HepG2 (cell line): ENCODE data around the gene TASP1. TPM values are rescaled to one million over a fixed set of nuclear protein-coding genes. Genes with fewer than 3 reads are reported as not detected.

ENCODE experiments used
- ATAC-seq: fragments of 200-7000 bp; cut with Tn5 transposase; 3 replicates; pipeline ENCODE4 v1.9.1; 2020; ENCODE audit warnings: mild to moderate bottlenecking, moderate library complexity
- BruUV-seq: library from RNA; stranded (reverse); fragments of 400-500 nt; replicated peaks from 2 replicates; lab custom pipeline; 2021; lab: Mats Ljungman, UMichigan
- CTCF ChIA-PET: fragments of 300-600 bp; formaldehyde crosslinking; extraction: SDS; loops from one replicate; lab custom pipeline; 2021; ENCODE audit warnings: low total read pairs, inconsistent platforms, low intra/inter-chr PET ratio; lab: Yijun Ruan, JAX
- POLR2A ChIA-PET: fragments of 350-600 bp; sonication (Branson Sonifier 250); formaldehyde crosslinking; loops from one replicate; lab custom pipeline; 2020; ENCODE audit warnings: antibody characterized with exemption, inconsistent platforms; lab: Yijun Ruan, JAX
- DNase-seq: peaks from one replicate; pipeline ENCODE4 v3.0.0-alpha.2; 2015; ENCODE audit warnings: low spot score
- FAIRE-seq: peaks from 3 replicates; lab custom pipeline; 2011; peaks lifted over from hg19 to GRCh38; lab: Jason Lieb, UNC
- H2AFZ ChIP-seq: one replicate; pipeline ENCODE4 v1.6.1; 2011; ENCODE audit warnings: low read length, inconsistent platforms
- H3K27ac ChIP-seq: fragments of 300-600 bp; 3 replicates; pipeline ENCODE4 v1.8.0; 2011; ENCODE audit warnings: mixed run types, mild to moderate bottlenecking, mixed read lengths, low read length, inconsistent platforms; ENCODE audit not compliant: insufficient read depth; ENCODE audit errors: extremely low read length
- H3K27me3 ChIP-seq, 2 experiments: fragments of 200-600 bp in 1 of 2; 2 replicates in 1 of 2; 3 replicates in 1 of 2; pipeline versions ENCODE4 v1.6.0 to v1.8.0; 2011; ENCODE audit warnings: low read length in 2 of 2, mild to moderate bottlenecking in 2 of 2, moderate library complexity in 2 of 2, inconsistent platforms in 1 of 2; ENCODE audit not compliant: insufficient read depth in 2 of 2, control insufficient read depth in 1 of 2
- H3K36me3 ChIP-seq, 2 experiments: fragments of 200-600 bp in 1 of 2; replicated peaks in 1 of 2; 2 replicates in 1 of 2; 3 replicates in 1 of 2; pipeline versions ENCODE4 v1.5.1 to v1.8.0; 2011; ENCODE audit warnings: low read length in 2 of 2, inconsistent platforms in 1 of 2; ENCODE audit not compliant: insufficient read depth in 2 of 2, control insufficient read depth in 1 of 2
- H3K4me1 ChIP-seq: 2 replicates; pipeline ENCODE4 v1.5.1; 2012; ENCODE audit warnings: low read length, inconsistent platforms; ENCODE audit not compliant: insufficient read depth
- H3K4me2 ChIP-seq: 2 replicates; pipeline ENCODE4 v1.6.0; 2011; ENCODE audit warnings: low read depth, low read length, inconsistent platforms
- H3K4me3 ChIP-seq, 3 experiments: fragments of 200-600 bp in 1 of 3; sonication (generic), shearing (Covaris generic) in 1 of 3; replicated peaks in 1 of 3; 2 replicates each; pipeline ENCODE4 v1.5.1; 2011 to 2016; ENCODE audit warnings: low read length in 3 of 3, inconsistent platforms in 2 of 3, low read depth in 2 of 3, mild to moderate bottlenecking in 2 of 3, control low read depth in 1 of 3, mixed read lengths in 1 of 3; ENCODE audit not compliant: insufficient read depth in 1 of 3
- H3K79me2 ChIP-seq: one replicate; pipeline ENCODE4 v1.6.1; 2011; ENCODE audit warnings: low read length, inconsistent platforms; ENCODE audit not compliant: insufficient read depth
- H3K9ac ChIP-seq: 2 replicates; pipeline ENCODE4 v1.6.0; 2011; ENCODE audit warnings: mild to moderate bottlenecking, low read depth, low read length, inconsistent platforms; ENCODE audit not compliant: insufficient read depth
- H3K9me3 ChIP-seq: 2 replicates; pipeline ENCODE4 v1.5.1; 2012; ENCODE audit warnings: mild to moderate bottlenecking, low read length
- H4K20me1 ChIP-seq: 2 replicates; pipeline ENCODE4 v1.6.0; 2011; ENCODE audit warnings: inconsistent platforms, mild to moderate bottlenecking, low read length, moderate library complexity; ENCODE audit not compliant: insufficient read depth
- KDM6A ChIP-seq: IDR thresholded peaks from 2 replicates; pipeline ENCODE4 v1.6.1; 2016; ENCODE audit warnings: low read depth
- ZNF317 ChIP-seq: sonication (generic); formaldehyde crosslinking; IDR thresholded peaks from 2 replicates; pipeline ENCODE4 v1.5.0; 2020; ENCODE audit warnings: mild to moderate bottlenecking, missing genetic modification reagents
- ZNF318 ChIP-seq: sonication (generic); formaldehyde crosslinking; IDR thresholded peaks from 2 replicates; pipeline ENCODE4 v1.4.0; 2020; ENCODE audit warnings: mild to moderate bottlenecking, missing genetic modification reagents
- in situ Hi-C: cut with HindIII; loops from 2 replicates; pipeline ENCODE4 v1.10.0; 2017; ENCODE audit warnings: low pct_unique_long_range_greater_than_20kb; ENCODE audit not compliant: extremely low pct_ligation_motif_present
- intact Hi-C: fragments of 100-400 bp; cut with micrococcal nuclease; formaldehyde crosslinking; loops from one replicate; pipeline ENCODE4 v1.10.0; 2022; ENCODE audit not compliant: unreplicated experiment
- polyA plus RNA-seq, 8 experiments: library from polyadenylated mRNA; depleted of rRNA in 3 of 8; stranded (reverse) in 7 of 8; unstranded in 1 of 8; fragments of >200 nt; fragmentation: Illumina TruSeq in 4 of 8; extraction: Trizol in 4 of 8; gene quantifications; 2 replicates each; pipeline versions ENCODE4 v1.2.1 to v1.2.3, GENCODE V29; 2011 to 2016; ENCODE audit warnings: low read depth in 4 of 8, missing spikeins in 1 of 8, mixed read lengths in 1 of 8; ENCODE audit not compliant: insufficient read depth in 1 of 8
- total RNA-seq, 5 experiments: library from RNA; depleted of rRNA; stranded (reverse); fragments of >200 nt; fragmentation: Illumina TruSeq; extraction: Trizol; gene quantifications; 2 replicates each; pipeline ENCODE4 v1.2.3, GENCODE V29; 2016; ENCODE audit warnings: low read depth in 1 of 5
- TF ChIP-seq, protein P1 (sequence below): sonication (generic); formaldehyde crosslinking; IDR thresholded peaks from 2 replicates; pipeline ENCODE4 v1.8.0; 2022; ENCODE audit warnings: missing genetic modification reagents, low read depth, mild to moderate bottlenecking, borderline replicate concordance

The TASP1 gene
- total and polyA plus RNA-seq, 2 of the 13 experiments (the other 11 are each of a cell fraction or from before 2014, with no cell fraction given) = 10.0 to 25.2 TPM

GRCh38 chr20:13380497-13381229, 258.1 kb downstream of the TASP1 start (continued):
- TF ChIP-seq ZNF318 (CRISPR knock-in tag) (0 out of 2 replicates have a peak, but pooled peaks have one; percentile 57), KDM6A (CRISPR knock-in tag) (peak; percentile 82)
- TF ChIP-seq, all 625 proteins: peak for 224; not testable (repeated sequence) for 401

- no peak overlapping the region for H3K4me3 ChIP-seq
- TF ChIP-seq ZNF317 = peak; percentile 97
- TF ChIP-seq, protein P1, sequence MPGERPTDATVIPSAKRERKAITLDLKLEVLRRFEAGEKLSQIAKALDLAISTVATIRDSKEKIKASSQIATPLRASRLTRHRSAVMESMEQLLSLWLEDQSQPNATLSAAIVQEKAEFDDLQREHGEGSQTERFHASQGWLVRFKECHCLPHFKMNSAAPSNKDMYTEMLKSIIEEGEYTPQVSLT (CRISPR knock-in tag) = no peak
- H3K9ac ChIP-seq = no peak overlapping the region
- no peak overlapping the region for H3K27ac ChIP-seq
- no peaks in the 10 kb centered on the region for H3K27me3 ChIP-seq
- intact Hi-C loops = no loop called here
- POLR2A ChIA-PET = no interaction called here
- no peak overlapping the region for H3K4me2 ChIP-seq
- no peak for ATAC-seq
- CTCF ChIA-PET = no interaction called here
- no peaks in the 10 kb centered on the region for H3K36me3 ChIP-seq
- H3K79me2 ChIP-seq = no peaks in the 10 kb centered on the region
- in situ Hi-C loops = no loop called here
- no peaks in the 10 kb centered on the region for H4K20me1 ChIP-seq
- no peaks in the 10 kb centered on the region for H3K4me1 ChIP-seq
- no TSS peak for BruUV-seq
- no peak for DNase-seq
- no peaks in the 10 kb centered on the region; the same call in 1 of the 2 replicates for H3K9me3 ChIP-seq
- no peak for FAIRE-seq
- no peak overlapping the region for H2AFZ ChIP-seq
Observed at GRCh38 chr20:13373400-13373799, 265.3 kb downstream of the TASP1 start.
